Nucleus accumbens (tissue), 56 donors: ENCODE results near the gene SIM2.

Experiments
- DNase-seq, 56 donors: peaks; one replicate each; lab custom pipeline; 2025; lab: John Stamatoyannopoulos, UW

SIM2 gene

DNA sequence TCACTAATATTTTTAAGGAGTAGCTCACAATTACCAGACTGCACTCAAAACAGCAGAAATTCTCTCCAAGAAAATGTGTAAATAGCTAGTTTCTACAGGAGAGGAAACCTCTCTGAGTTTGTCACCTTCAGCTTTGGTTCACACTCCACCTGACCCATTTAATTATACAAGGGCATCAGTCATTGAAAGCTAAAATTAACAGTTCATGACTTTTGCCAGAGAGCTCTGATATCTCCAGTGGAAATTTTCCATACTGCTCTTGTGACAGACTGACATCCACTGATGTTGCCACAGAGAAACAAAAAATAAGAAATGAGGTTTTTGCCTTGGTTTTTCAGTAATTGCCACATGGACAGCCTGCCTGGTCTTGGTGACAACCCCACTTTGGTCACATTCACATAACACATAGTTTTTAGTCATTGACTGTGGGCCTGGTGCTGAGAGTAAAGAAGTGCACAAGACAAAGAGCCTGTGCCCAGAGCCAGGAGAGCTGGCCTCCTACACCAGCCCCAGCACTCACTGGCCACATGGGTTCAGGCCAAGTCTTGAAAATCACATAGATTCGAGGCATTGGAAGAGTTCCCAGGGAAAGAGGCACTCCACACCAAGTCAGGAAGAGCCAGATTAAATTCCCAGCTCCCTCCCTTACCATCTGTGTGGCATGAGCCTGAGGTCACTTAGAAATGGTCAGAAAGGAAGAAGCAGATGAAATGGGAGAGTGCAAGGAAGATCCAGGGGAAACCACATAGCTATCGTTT, 13.8 kb upstream of the SIM2 start:
- no peak for DNase-seq

DNA sequence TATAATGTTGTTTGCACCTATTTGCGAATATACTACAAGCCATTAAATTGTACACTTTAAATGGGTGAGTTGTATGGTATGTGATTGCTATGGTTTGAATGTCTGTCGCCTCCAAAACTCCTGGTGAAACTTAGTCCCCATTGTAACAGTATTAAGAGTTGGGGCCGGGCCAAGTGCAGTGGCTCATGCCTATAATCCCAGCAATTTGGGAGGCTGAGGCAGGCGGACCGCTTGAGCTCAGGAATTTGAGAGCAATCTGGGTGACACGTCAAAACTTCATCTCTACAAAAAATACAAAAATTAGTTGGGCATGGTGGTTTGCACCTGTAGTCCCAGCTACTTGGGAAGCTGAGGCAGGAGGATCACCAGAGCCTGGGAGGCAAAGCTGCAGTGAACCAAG, 12.0 kb upstream of the SIM2 start:
- DNase-seq, result no peak

DNA sequence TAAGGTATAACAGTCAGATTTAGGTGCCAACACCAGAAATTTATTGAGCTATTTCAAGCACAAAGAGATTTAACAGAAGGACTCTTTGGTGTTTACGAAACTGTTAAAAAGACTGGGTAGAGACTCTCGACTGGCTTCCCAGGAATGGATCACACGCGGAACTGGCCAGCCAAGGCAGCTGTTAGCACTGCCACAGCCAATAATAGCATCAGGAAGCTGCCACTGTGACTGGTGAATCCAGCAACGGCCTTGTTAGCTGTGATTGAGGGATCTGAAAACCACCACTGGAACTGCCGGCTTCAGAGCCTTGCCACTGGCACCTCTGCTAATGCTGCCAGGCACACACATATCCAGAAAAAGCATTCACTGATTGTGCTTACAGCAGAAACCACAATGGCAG, 10.6 kb upstream of the SIM2 start:
- DNase-seq, result no peak

DNA sequence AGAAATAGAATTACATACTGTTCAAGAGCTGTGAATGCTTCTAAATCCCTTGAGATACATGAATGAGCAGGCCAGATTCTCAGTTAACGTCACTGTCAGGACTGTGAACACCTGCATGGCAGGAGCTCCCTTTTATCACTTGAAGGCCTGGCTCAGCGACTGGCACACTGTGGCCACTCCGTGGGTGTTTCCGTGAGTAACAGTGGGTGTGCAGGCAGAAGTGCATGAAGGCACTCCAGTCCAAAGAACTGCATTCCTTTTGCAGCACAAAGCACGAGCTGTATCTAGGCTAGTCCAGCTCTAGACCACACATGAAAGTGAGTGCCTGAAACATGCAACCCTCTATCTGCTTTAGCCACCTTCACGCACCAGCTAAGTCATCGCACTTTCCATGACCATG, 9.6 kb upstream of the SIM2 start:
- no peak for DNase-seq

DNA sequence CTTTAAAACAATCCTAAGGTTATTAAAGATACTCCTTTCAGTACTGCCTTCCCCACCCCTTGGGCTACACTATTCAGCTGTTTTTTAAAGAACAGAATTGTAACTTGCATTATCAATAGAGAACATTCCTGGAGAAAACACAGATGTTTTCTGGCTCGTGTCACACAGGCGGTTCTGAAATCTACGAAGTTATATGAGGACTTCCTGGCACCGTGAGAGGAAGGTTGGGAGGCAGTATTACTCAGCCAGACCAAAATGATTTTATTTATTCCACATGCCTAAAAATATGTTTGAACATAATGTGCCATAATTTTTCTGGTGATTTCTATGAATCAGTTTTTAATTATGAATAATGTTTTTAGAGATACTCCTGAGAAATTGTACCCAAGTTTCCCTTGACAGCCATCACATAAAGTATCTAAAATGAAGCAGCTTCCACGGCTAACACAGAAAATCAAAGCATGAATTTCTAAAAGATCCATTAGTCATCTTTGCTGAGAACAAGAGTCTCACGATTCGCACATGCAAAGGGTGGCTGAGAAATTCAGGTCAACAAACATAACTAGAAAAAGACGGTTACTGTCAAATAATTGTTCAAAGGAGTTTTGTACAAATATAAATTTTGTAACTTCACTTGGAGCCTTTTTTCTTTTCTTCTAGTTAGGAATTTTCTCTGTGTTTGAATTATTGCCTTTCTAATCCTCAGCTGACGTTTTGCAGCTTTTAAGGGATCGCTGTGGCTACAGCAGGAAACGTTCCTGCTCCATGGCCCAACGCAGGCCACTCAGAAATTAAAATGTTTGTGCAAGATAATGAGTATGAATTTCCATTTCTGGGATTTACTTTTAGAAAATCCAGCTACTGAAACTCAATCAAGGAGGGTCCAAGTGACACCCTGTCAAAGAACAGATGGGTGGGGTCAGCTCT, 8.0 kb upstream of the SIM2 start:
- no peak for DNase-seq

DNA sequence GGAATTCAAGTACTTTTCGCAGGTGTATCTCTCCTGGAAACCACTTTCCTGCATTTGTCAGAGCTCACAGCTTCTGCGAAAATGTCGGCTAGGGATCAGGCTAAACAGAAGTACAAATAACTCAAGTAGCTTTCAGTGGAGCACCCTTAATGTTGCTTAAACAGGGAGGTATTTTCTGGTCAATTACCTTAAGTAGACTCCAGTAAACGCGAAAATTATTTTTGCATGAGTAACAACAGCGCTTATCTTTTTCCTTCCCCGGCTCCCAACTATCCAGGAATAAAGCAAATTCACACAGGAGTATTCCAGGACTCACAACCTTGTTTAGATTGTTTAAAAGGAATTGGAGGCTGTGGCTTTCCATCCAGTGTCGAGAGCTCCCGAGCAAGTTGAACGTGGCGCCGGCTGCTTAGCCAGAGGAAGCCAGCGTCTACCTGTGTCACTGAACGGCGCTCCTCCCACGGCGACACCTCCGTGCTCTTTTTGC, 7.3 kb upstream of the SIM2 start:
- no peak for DNase-seq

DNA sequence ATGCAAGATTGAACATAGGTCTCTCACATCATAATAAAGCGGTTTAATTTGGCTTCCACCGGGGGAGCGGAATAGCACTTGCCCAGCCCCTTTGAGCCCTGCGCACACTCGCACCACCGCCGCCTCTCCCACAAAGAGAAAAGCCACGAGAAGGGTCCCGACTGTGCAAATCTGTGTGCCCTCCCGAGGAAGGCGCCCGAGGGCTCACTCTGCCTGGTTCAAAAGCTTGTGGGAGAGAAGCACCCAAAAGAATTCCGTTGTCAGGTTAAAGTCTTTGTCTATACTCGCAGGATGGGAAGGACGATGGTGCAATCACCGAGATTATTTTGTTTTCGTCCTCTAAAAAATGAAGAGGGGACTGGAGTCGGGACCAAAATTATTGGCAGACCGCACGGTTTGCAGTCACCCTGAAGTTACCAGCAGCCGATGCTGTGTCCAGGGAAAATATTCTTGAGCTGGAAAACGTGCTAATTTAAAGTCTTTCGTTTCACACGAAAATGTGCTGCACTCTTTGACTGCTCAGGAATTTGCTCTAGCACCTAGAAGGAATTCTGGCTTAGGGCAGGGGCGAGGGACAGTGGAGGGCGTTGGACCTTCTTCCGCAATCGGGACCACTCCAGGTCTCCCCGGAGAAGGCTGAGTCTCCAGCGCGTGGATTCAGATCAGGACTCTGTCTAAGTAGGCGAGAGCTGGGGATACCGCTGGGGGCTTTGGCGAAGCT, 6.6 kb upstream of the SIM2 start:
- DNase-seq, result no peak

DNA sequence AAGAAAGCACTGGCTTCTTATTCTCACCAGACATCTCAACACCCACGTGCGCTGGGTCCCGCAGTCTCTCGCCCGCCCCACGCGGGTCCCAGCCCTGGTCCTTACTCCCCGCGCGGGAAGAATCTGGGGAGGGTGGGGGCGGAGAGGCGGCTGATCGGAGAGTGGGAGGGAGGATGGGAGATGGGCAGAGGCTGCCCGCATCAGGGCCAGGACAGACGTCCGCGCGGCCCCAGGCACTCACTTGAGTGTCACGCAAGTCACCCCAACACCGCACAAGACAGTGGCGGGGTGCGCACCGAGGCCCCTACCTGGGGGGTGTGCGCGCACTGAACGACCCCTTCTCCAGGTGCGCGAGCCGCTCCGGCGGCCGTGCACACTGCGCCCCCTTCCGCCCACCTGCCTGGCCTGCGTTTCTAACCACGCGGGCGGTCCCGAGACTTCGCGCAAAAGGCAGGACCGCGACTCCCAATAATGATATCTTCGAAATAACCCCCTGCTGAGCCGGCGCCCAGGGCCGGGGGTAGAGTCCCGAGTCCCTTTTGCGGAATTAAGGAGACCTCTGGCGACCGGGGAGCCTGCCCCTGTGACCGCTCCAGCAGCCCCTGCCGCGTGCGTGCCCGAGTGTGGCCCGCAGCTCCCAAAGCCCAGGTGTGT, 6.0 kb upstream of the SIM2 start:
- DNase-seq, result no peak

DNA sequence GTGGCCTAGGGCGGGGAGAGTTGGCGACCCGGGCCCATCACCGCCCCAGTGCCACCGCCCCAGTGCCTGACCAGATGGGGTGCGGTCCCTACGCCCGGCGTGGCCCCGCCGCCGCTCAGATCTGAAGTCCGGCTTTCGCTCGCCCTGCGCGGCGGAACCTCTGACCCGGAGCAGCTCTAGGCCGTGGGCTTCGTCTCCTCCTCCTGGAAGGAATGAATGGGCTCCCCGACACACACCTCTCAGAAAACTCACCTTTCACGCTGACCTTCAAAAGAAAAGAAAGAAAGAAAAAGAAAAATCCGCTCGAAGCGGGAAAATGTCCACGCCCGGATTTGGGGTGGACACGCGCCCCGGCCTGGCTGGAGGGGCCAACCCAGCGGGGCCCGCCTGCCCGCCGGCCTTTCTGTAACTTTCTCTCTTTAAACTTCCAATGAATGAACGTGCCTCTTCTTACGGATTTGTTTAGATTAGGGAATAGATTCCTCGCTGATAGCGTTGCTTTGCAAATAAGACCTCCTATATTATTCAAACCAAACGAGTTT, 5.4 kb upstream of the SIM2 start:
- no peak for DNase-seq

DNA sequence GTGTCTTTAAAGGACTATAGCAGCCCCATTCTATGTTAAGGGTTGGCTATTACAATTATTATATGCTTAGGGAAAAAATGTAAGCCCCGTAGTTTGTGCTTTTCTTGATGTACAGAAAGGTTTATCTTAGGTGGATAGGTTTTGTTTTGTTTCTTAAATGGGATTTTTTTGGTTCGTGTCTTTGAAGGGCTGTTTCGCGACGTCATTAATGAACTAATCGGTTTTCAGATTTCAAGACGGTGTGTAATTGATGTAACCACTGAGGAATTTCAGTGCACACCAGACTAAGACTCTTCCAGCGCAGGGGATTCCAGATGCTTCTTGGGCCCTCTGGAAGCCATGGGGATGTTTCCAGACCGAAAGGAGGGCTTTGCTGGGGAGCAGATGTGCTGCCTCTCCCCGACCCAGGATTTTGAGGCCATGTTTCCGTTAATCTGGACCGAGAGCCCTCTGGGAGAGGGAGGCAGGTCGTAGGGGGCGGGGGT, 4.8 kb upstream of the SIM2 start:
- no peak for DNase-seq

DNA sequence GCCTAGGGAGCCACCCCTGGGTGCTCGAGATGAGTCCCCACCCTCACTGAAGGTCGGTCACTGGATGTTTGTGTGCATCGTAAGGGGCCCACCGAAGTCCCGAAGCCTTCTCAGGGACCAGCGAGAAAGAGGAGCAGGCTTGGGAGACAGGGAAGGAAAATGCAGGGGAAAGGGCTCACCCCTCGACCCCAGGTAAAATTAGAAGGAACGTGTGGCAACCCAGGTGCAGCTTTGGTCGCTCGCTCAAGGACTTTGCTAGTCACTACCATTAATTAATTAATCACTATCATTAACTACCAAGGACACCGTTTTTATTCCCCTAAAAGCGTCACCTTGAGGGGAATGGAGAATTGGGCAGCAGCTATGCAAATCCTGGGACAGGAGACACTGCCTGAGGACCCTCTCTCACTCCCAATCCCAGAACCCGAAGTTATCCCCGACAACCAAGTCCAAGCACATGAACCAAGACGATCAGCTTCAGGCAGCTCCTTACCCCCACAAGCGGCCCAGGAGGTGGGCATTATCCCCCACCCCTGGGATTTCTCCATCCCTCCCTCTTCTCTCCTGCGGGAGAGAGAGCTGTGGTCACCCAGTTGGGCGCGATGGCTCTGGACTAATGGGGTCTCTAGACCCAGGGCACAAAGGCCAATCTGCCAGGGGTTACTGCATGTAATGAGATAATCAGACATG, 4.2 kb upstream of the SIM2 start:
- DNase-seq, result no peak

DNA sequence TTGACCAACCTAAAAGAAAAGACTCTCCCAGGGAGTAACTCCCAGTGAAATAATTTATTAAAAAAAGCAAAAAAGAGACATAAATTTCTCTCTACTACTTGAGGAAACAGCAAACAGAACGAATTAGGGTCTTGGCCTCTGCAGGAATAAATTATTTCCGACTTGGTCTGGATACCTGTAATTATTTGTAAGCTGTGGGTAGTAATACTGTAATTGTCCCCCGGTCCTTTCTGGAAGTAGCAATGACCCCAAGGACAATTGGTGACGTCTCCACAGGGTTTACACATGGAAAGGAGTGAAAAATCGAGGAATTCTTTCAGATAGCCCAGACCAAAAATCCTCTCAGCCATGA, 3.7 kb upstream of the SIM2 start:
- no peak for DNase-seq

DNA sequence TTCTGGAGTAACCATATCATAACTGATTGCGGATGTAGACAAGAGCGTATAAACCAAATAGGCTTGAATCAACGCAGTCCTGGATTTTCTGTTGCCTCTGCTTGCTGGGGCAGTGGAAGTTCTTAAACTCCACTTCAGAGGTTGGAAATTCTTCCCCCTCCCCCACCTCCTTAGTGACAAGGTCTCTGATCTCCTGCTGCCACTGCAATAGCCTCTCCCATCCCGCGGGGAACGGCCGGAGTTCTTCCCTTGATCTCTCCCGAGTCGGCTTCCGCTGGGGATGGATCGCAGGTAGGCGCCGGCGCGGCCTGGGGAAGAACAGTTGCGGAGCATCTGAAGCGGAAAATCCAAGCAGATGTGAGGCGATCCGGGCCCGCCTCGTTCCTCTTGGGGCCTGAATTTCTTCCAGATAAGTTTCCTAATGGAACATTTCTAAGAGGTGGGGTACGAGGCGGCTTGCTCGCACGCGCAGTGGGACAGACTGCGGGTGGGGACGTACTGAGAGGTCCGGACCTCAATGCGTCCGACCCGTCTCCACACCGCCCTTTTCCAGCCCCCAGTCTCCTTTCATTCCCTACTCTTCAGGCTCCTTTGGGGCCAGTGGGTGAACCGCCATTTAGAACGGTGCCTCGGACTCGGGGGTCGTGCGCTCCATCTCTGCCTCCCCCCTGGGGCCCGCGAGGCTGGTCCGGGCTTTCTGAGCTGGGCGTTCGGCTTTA, 3.1 kb upstream of the SIM2 start:
- no peak for DNase-seq

DNA sequence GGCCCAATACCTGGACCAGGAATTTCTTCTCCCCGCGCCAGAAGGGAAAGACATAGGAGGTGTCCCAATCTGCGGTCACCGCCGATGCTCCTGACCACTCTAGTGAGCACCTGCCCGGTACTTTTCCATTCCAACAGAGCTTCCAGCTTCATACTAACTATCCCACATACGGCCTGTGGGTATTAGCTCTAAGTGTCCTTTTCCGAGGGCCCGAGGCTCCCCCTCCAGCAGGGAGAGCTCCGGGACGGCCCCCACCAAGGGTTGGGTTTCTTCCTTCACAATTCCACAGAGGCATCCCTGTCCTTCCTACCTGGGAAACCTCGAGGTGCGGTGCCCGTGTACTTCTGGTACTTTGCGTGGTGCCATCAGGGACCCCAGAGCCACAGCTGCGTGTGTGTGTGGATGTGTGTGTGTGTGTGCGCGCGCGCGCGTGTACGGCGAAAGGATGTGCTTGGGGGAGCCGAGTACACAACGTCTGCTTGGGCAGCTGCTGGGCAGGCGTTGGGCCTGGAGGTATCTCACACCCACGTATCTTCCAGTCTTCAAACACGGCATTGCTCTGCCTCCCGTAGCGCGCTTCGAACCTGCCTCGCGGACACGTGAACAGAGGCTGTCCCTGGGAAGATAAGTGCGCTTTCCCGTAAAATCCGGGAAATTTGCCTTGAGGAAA, 2.4 kb upstream of the SIM2 start:
- DNase-seq, result no peak

DNA sequence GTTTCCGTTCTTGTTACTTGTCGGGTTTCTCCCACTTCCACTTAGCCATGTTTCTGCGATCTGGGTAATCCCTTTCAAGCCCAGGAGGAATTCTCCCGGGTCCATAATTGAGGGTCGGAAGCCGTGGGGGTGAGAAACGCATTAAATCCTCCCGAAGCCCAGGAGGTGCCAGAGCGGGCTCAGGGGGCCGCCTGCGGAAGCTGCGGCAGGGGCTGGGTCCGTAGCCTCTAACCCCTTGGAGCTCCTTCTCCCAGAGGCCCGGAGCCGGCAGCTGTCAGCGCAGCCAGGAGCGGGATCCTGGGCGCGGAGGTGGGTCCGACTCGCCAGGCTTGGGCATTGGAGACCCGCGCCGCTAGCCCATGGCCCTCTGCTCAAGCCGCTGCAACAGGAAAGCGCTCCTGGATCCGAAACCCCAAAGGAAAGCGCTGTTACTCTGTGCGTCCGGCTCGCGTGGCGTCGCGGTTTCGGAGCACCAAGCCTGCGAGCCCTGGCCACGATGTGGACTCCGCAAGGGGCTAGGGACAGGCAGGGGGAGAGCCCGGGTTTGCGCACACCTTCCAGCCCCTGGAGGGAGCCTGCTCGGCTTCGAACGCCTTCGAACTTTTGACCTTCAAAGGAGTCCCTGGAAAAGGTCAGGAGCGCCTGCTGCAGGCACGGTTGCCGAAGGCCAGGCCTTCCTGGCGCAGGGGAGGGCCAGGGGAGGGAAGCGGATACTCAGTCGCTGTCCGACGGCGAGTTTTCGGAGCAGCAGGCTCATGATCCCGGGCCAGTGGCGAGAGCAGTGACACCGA, 1.7 kb upstream of the SIM2 start:
- no peak for DNase-seq

DNA sequence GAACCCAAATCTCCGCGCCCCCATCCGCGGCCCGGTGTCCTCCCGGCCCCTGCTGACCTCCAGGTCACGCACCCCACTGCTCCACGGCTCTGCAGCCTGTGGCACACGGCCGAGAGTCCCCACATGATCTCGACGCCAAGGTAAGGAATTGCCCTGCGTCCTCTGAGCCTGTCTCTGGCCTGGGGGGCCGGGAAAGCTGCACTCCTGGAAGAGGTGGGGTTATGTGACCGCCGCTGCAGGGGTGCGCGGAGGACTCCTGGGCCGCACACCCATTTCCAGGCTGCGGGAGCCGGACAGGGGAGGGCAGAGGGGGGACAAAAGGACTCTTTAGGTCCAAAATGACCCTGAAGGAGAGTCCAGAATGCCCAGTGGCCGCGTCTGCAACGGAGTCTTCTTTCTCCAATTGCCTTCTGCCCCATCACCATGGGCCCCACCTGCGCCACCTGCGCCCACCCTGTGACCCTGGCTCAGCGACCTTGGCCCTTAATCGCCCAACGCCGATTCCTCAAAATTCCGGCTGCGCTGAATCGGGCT, 997 bp upstream of the SIM2 start:
- DNase-seq, result no peak

DNA sequence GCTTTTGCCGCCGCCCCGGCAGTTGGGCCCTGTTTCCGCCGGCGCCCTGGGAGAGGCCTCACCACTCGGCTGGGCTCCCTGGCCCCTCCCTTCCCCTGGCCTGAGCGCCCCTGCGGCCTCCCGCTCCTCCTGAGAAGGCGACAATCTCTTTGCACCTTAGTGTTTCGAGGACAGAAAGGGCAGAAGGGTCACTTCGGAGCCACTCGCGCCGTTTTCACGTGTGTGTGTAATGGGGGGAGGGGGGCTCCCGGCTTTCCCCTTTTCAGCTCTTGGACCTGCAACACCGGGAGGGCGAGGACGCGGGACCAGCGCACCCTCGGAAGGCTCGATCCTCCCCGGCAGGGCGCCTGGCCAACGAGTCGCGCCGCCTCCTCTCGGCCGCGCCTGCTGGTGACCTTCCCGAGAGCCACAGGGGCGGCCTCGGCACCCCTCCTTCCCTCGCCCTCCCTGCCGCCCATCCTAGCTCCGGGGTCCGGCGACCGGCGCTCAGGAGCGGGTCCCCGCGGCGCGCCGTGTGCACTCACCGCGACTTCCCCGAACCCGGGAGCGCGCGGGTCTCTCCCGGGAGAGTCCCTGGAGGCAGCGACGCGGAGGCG, 432 bp upstream of the SIM2 start:
- no peak for DNase-seq
